HEK293 (cell line): ENCODE data around the gene RAPGEF5.

Source experiments
- CTCF ChIA-PET: fragments of 350-600 bp; formaldehyde crosslinking; extraction: SDS; loops from one replicate; lab custom pipeline; 2021; ENCODE audit warnings: antibody characterized with exemption; lab: Yijun Ruan, JAX
- POLR2A ChIA-PET: fragments of 300-600 bp; formaldehyde crosslinking; extraction: SDS; loops from one replicate; lab custom pipeline; 2020; ENCODE audit warnings: antibody characterized with exemption, inconsistent platforms; lab: Yijun Ruan, JAX
- H3K27ac ChIP-seq: fragments of 200-500 bp; sonication (Bioruptor generic); 2 replicates; pipeline ENCODE4 v1.5.1; 2014; ENCODE audit warnings: low read depth, low read length, control low read depth, inconsistent platforms; ENCODE audit errors: extremely low read depth
- H3K36me3 ChIP-seq, 2 experiments: fragments of 200-500 bp in 1 of 2; sonication (Bioruptor generic) in 1 of 2; 1 replicate in 1 of 2; 2 replicates in 1 of 2; pipeline ENCODE4 v1.5.1; 2014 to 2017; ENCODE audit warnings: inconsistent platforms in 2 of 2, low read length in 2 of 2; ENCODE audit not compliant: control insufficient read depth in 2 of 2, insufficient read depth in 1 of 2
- H3K4me1 ChIP-seq: fragments of 200-500 bp; sonication (Bioruptor generic); 2 replicates; pipeline ENCODE4 v1.5.1; 2014; ENCODE audit warnings: mild to moderate bottlenecking, low read length, inconsistent platforms; ENCODE audit not compliant: control insufficient read depth, insufficient read depth
- H3K4me3 ChIP-seq: 2 replicates; pipeline ENCODE4 v1.5.1; 2011; ENCODE audit warnings: low read depth, mild to moderate bottlenecking, control low read depth, low read length, moderate library complexity
- H3K9me3 ChIP-seq: fragments of 200-500 bp; sonication (Bioruptor generic); 2 replicates; pipeline ENCODE4 v1.5.1; 2014; ENCODE audit warnings: low read depth, low read length, inconsistent platforms; ENCODE audit not compliant: control insufficient read depth, insufficient read depth
- BCL11B ChIP-seq: fragments of 450-650 bp; formaldehyde crosslinking; IDR thresholded peaks from 2 replicates; pipeline ENCODE4 v1.5.1; 2016; ENCODE audit warnings: low read depth, missing biosample characterization, missing genetic modification characterization
- PRDM2 ChIP-seq: fragments of 450-650 bp; formaldehyde crosslinking; IDR thresholded peaks from 2 replicates; pipeline ENCODE4 v1.5.1; 2016; ENCODE audit warnings: missing biosample characterization, missing genetic modification characterization, borderline replicate concordance
- ZBTB1 ChIP-seq: fragments of 450-650 bp; formaldehyde crosslinking; IDR thresholded peaks from 2 replicates; pipeline ENCODE4 v1.5.1; 2016; ENCODE audit warnings: missing biosample characterization, missing genetic modification characterization
- ZBTB21 ChIP-seq: fragments of 450-650 bp; formaldehyde crosslinking; IDR thresholded peaks from 2 replicates; pipeline ENCODE4 v1.5.1; 2017; ENCODE audit warnings: missing biosample characterization, missing genetic modification characterization
- ZNF10 ChIP-seq: fragments of 450-650 bp; formaldehyde crosslinking; IDR thresholded peaks from 2 replicates; pipeline ENCODE4 v1.5.1; 2017; ENCODE audit warnings: missing biosample characterization, missing genetic modification characterization
- ZNF157 ChIP-seq: fragments of 450-650 bp; formaldehyde crosslinking; IDR thresholded peaks from 2 replicates; pipeline ENCODE4 v1.5.1; 2016; ENCODE audit warnings: missing biosample characterization, missing genetic modification characterization
- ZNF16 ChIP-seq: fragments of 450-650 bp; formaldehyde crosslinking; IDR thresholded peaks from 2 replicates; pipeline ENCODE4 v1.5.1; 2016; ENCODE audit warnings: low read depth, missing biosample characterization, missing genetic modification characterization
- ZNF239 ChIP-seq: fragments of 450-650 bp; formaldehyde crosslinking; IDR thresholded peaks from 2 replicates; pipeline ENCODE4 v1.5.1; 2016; ENCODE audit warnings: missing biosample characterization, missing genetic modification characterization
- ZNF37A ChIP-seq: fragments of 450-650 bp; IDR thresholded peaks from 2 replicates; pipeline ENCODE4 v1.5.1; 2018; ENCODE audit warnings: missing biosample characterization, missing genetic modification characterization
- ZNF394 ChIP-seq: fragments of 450-650 bp; formaldehyde crosslinking; IDR thresholded peaks from 2 replicates; pipeline ENCODE4 v1.5.1; 2016; ENCODE audit warnings: missing biosample characterization, missing genetic modification characterization, mild to moderate bottlenecking, moderate library complexity, borderline replicate concordance
- ZNF518A ChIP-seq: fragments of 450-650 bp; formaldehyde crosslinking; conservative IDR thresholded peaks from 2 replicates; pipeline ENCODE4 v1.5.1; 2016; ENCODE audit warnings: low read depth, missing biosample characterization, missing genetic modification characterization
- ZNF621 ChIP-seq: fragments of 450-650 bp; formaldehyde crosslinking; IDR thresholded peaks from 2 replicates; pipeline ENCODE4 v1.5.1; 2017; ENCODE audit warnings: missing biosample characterization, missing genetic modification characterization
- ZNF623 ChIP-seq: fragments of 450-650 bp; formaldehyde crosslinking; IDR thresholded peaks from 2 replicates; pipeline ENCODE4 v1.5.1; 2016; ENCODE audit warnings: missing biosample characterization, missing genetic modification characterization
- ZNF664 ChIP-seq: fragments of 450-650 bp; formaldehyde crosslinking; IDR thresholded peaks from 2 replicates; pipeline ENCODE4 v1.5.1; 2016; ENCODE audit warnings: missing biosample characterization, missing genetic modification characterization
- ZSCAN30 ChIP-seq: fragments of 450-650 bp; IDR thresholded peaks from 2 replicates; pipeline ENCODE4 v1.5.1; 2018; ENCODE audit warnings: missing biosample characterization, mild to moderate bottlenecking, missing genetic modification characterization, moderate library complexity
- TF ChIP-seq, protein P1 (sequence below): fragments of 450-650 bp; formaldehyde crosslinking; IDR thresholded peaks from 2 replicates; pipeline ENCODE4 v1.5.1; 2016; ENCODE audit warnings: missing biosample characterization, missing genetic modification characterization
- TF ChIP-seq, protein P2 (sequence below): fragments of 450-650 bp; formaldehyde crosslinking; IDR thresholded peaks from 2 replicates; pipeline ENCODE4 v1.5.1; 2016; ENCODE audit warnings: missing biosample characterization, missing genetic modification characterization

RAPGEF5 gene

GRCh38 chr7:22213081-22213480 is 143.9 kb downstream of the RAPGEF5 start (continued):
- TF ChIP-seq ZNF623 (tag by site-specific recombination) (no peak), ZNF394 (tag by site-specific recombination) (no peak), BCL11B (tag by site-specific recombination) (no peak)
- TF ChIP-seq, protein P1, sequence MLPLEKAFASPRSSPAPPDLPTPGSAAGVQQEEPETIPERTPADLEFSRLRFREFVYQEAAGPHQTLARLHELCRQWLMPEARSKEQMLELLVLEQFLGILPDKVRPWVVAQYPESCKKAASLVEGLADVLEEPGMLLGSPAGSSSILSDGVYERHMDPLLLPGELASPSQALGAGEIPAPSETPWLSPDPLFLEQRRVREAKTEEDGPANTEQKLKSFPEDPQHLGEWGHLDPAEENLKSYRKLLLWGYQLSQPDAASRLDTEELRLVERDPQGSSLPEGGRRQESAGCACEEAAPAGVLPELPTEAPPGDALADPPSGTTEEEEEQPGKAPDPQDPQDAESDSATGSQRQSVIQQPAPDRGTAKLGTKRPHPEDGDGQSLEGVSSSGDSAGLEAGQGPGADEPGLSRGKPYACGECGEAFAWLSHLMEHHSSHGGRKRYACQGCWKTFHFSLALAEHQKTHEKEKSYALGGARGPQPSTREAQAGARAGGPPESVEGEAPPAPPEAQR (tag by site-specific recombination) = no peak

DNA sequence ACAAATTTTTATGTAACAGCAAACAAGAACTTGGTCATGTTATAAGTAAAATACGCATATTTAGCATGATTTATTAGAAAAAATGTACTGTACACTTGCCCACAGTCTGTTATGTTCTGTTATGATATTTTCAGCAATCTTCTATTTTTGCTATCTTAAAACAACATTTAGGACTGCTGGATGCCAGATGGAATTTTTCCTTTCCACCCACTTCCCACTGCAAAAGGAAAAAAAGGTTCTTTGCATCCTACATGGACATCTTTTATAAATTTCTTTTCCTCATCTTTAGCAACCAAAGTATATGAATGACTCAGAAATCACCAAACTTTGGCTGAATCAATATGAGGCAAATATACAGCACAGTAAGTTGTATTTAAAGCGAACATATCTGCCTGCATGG is 146.0 kb downstream of the RAPGEF5 start:
- Histone ChIP-seq H3K4me1 (no peaks in the 10 kb centered on the region), H3K36me3 (no peaks in the 10 kb centered on the region), H3K27ac (no peak overlapping the region), H3K4me3 (no peak overlapping the region), H3K9me3 (no peaks in the 10 kb centered on the region)
- TF ChIP-seq ZSCAN30 (tag by site-specific recombination) (no peak), ZBTB21 (no peak), ZNF37A (tag by site-specific recombination) (no peak), ZNF10 (tag by site-specific recombination) (no peak), ZNF621 (tag by site-specific recombination) (no peak), ZNF16 (tag by site-specific recombination) (no peak), ZNF664 (tag by site-specific recombination) (no peak), ZNF239 (tag by site-specific recombination) (no peak), BCL11B (tag by site-specific recombination) (no peak), PRDM2 (tag by site-specific recombination) (no peak), ZBTB1 (tag by site-specific recombination) (no peak), ZNF518A (no peak), ZNF157 (tag by site-specific recombination) (no peak)
- TF ChIP-seq, protein P2, sequence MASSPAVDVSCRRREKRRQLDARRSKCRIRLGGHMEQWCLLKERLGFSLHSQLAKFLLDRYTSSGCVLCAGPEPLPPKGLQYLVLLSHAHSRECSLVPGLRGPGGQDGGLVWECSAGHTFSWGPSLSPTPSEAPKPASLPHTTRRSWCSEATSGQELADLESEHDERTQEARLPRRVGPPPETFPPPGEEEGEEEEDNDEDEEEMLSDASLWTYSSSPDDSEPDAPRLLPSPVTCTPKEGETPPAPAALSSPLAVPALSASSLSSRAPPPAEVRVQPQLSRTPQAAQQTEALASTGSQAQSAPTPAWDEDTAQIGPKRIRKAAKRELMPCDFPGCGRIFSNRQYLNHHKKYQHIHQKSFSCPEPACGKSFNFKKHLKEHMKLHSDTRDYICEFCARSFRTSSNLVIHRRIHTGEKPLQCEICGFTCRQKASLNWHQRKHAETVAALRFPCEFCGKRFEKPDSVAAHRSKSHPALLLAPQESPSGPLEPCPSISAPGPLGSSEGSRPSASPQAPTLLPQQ (tag by site-specific recombination) = no peak
- ChIA-PET POLR2A (no interaction called here), CTCF (no interaction called here)
